Neuron (in vitro differentiated cells): ENCODE data around the gene ARHGEF12.

ENCODE experiments used
- H2AFZ ChIP-seq: one replicate; pipeline ENCODE4 v1.6.1; 2013; ENCODE audit warnings: low read depth, mild to moderate bottlenecking, inconsistent platforms, low read length, moderate library complexity
- H3K27me3 ChIP-seq: one replicate; pipeline ENCODE4 v1.6.1; 2013; ENCODE audit warnings: low read length; ENCODE audit not compliant: insufficient read depth
- H3K36me3 ChIP-seq: one replicate; pipeline ENCODE4 v1.6.1; 2013; ENCODE audit warnings: low read length; ENCODE audit not compliant: insufficient read depth
- H3K4me1 ChIP-seq: one replicate; pipeline ENCODE4 v1.6.1; 2013; ENCODE audit warnings: low read length; ENCODE audit not compliant: insufficient read depth
- H3K4me3 ChIP-seq: 2 replicates; pipeline ENCODE4 v1.5.1; 2013; ENCODE audit warnings: mild to moderate bottlenecking, low read length, moderate library complexity
- H3K9me3 ChIP-seq: one replicate; pipeline ENCODE4 v1.6.1; 2013; ENCODE audit warnings: low read length

The ARHGEF12 gene

GRCh38 chr11:120326845-120327281 lies 9.3 kb upstream of the ARHGEF12 start:
- Histone ChIP-seq H3K36me3 (peaks cover 24% of the 10 kb centered on the region), H2AFZ (no peak overlapping the region), H3K4me3 (no peak overlapping the region), H3K4me1 (peaks cover 17% of the 10 kb centered on the region), H3K9me3 (no peaks in the 10 kb centered on the region), H3K27me3 (peaks cover 8% of the 10 kb centered on the region)

- Histone ChIP-seq H2AFZ (no peak overlapping the region), H3K9me3 (no peaks in the 10 kb centered on the region), H3K27me3 (peaks cover 8% of the 10 kb centered on the region), H3K4me3 (no peak overlapping the region), H3K4me1 (peaks cover 17% of the 10 kb centered on the region), H3K36me3 (peaks cover 24% of the 10 kb centered on the region)
Measured at GRCh38 chr11:120327311-120327710, 8.9 kb upstream of the ARHGEF12 start.

- no peaks in the 10 kb centered on the region for H3K9me3 ChIP-seq
- H3K4me3 ChIP-seq = no peak overlapping the region
- peaks cover 24% of the 10 kb centered on the region for H3K36me3 ChIP-seq
- peaks cover 15% of the 10 kb centered on the region for H3K4me1 ChIP-seq
- no peaks in the 10 kb centered on the region for H3K27me3 ChIP-seq
- H2AFZ ChIP-seq = no peak overlapping the region
Measured at GRCh38 chr11:120329556-120329955, 6.7 kb upstream of the ARHGEF12 start.

- Histone ChIP-seq H3K36me3 (peaks cover 24% of the 10 kb centered on the region), H3K4me3 (no peak overlapping the region), H2AFZ (no peak overlapping the region), H3K9me3 (no peaks in the 10 kb centered on the region), H3K27me3 (no peaks in the 10 kb centered on the region), H3K4me1 (peaks cover 14% of the 10 kb centered on the region)
Measured at GRCh38 chr11:120330045-120330444, 6.2 kb upstream of the ARHGEF12 start.

- Histone ChIP-seq H3K4me3 (no peak overlapping the region), H3K36me3 (peaks cover 24% of the 10 kb centered on the region), H3K4me1 (peaks cover 9% of the 10 kb centered on the region), H3K9me3 (no peaks in the 10 kb centered on the region), H3K27me3 (no peaks in the 10 kb centered on the region), H2AFZ (no peak overlapping the region)
Measured at GRCh38 chr11:120331301-120331996, 4.8 kb upstream of the ARHGEF12 start.

GRCh38 chr11:120332822-120333716 lies 3.1 kb upstream of the ARHGEF12 start:
- peaks cover 5% of the 10 kb centered on the region for H3K4me1 ChIP-seq
- H3K4me3 ChIP-seq = no peak overlapping the region
- no peak overlapping the region for H2AFZ ChIP-seq
- no peaks in the 10 kb centered on the region for H3K27me3 ChIP-seq
- H3K36me3 ChIP-seq = peaks cover 24% of the 10 kb centered on the region
- H3K9me3 ChIP-seq = no peaks in the 10 kb centered on the region

- H3K27me3 ChIP-seq = no peaks in the 10 kb centered on the region
- no peak overlapping the region for H3K4me3 ChIP-seq
- H3K36me3 ChIP-seq = peaks cover 24% of the 10 kb centered on the region
- peaks cover 9% of the 10 kb centered on the region for H3K4me1 ChIP-seq
- H3K9me3 ChIP-seq = no peaks in the 10 kb centered on the region
- H2AFZ ChIP-seq = no peak overlapping the region
Measured at GRCh38 chr11:120333801-120334200, 2.4 kb upstream of the ARHGEF12 start.

- Histone ChIP-seq H3K9me3 (no peaks in the 10 kb centered on the region), H3K27me3 (no peaks in the 10 kb centered on the region), H3K4me1 (peaks cover 14% of the 10 kb centered on the region), H3K4me3 (no peak overlapping the region), H2AFZ (no peak overlapping the region), H3K36me3 (peaks cover 24% of the 10 kb centered on the region)
Measured at GRCh38 chr11:120334332-120334731, 1.9 kb upstream of the ARHGEF12 start.

- H3K27me3 ChIP-seq = no peaks in the 10 kb centered on the region
- H2AFZ ChIP-seq = peak overlapping the region; percentile 90
- H3K4me3 ChIP-seq = peak overlapping the region; percentile 95
- H3K4me1 ChIP-seq = peaks cover 21% of the 10 kb centered on the region
- H3K9me3 ChIP-seq = no peaks in the 10 kb centered on the region
- H3K36me3 ChIP-seq = peaks cover 18% of the 10 kb centered on the region
Measured at GRCh38 chr11:120334894-120335462, 1.2 kb upstream of the ARHGEF12 start.

- Histone ChIP-seq H3K4me1 (peaks cover 26% of the 10 kb centered on the region), H3K4me3 (peak overlapping the region; percentile 95), H3K27me3 (no peaks in the 10 kb centered on the region), H2AFZ (peak overlapping the region; percentile 90), H3K36me3 (peaks cover 12% of the 10 kb centered on the region), H3K9me3 (no peaks in the 10 kb centered on the region)
Measured at GRCh38 chr11:120335556-120335907, 681 bp upstream of the ARHGEF12 start.

- Histone ChIP-seq H3K27me3 (no peaks in the 10 kb centered on the region), H2AFZ (peak overlapping the region; percentile 90), H3K4me3 (peak overlapping the region; percentile 95), H3K36me3 (no peaks in the 10 kb centered on the region), H3K4me1 (peaks cover 28% of the 10 kb centered on the region), H3K9me3 (no peaks in the 10 kb centered on the region)
Measured at GRCh38 chr11:120336641-120337354, 585 bp downstream of the ARHGEF12 start.

GRCh38 chr11:120337355-120338106 lies 1.3 kb downstream of the ARHGEF12 start:
- H3K4me3 ChIP-seq = peak overlapping the region; percentile 95
- H2AFZ ChIP-seq = no peak overlapping the region
- H3K9me3 ChIP-seq = no peaks in the 10 kb centered on the region
- peaks cover 28% of the 10 kb centered on the region for H3K4me1 ChIP-seq
- no peaks in the 10 kb centered on the region for H3K36me3 ChIP-seq
- no peaks in the 10 kb centered on the region for H3K27me3 ChIP-seq
